HG03520 (cell line): ENCODE data around the gene FAM241B.

ENCODE experiments used
- ATAC-seq: cut with Tn5 transposase; IDR thresholded peaks from one replicate; pipeline ENCODE4 v1.9.1; 2021; ENCODE audit warnings: mild to moderate bottlenecking, moderate library complexity; ENCODE audit not compliant: unreplicated experiment

The FAM241B gene

GRCh38 chr10:69662901-69663300 is 32.9 kb downstream of the FAM241B start:
- ATAC-seq: no peak

DNA sequence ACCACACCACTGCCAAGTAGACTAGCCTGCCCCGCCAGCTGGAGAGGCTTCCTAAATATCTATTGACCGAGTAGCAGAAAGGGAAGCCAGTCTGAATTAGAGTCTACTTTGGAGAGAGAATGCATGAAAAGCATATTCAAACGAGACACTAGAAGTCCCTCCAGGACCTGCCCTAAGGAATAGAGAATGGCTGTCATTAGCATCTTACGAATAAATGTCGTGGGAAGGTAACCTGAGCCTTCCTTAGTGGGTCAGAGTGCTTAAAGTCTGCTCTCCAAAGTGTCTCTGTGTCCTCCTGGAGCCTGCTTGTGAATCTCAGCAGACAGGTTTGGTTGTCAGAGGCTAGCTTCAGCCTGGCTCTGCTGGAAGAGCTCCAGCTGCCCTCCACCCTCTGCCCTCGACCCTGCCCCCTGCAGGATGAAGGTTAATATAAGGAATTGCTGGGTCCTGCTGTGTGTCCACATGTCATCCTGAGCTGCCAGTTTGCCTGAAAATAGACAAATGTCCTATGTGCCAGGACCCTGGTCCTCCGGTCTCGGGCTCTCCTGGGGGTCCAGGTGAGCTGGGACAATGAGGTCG is 33.4 kb downstream of the FAM241B start:
- ATAC-seq: no peak

DNA sequence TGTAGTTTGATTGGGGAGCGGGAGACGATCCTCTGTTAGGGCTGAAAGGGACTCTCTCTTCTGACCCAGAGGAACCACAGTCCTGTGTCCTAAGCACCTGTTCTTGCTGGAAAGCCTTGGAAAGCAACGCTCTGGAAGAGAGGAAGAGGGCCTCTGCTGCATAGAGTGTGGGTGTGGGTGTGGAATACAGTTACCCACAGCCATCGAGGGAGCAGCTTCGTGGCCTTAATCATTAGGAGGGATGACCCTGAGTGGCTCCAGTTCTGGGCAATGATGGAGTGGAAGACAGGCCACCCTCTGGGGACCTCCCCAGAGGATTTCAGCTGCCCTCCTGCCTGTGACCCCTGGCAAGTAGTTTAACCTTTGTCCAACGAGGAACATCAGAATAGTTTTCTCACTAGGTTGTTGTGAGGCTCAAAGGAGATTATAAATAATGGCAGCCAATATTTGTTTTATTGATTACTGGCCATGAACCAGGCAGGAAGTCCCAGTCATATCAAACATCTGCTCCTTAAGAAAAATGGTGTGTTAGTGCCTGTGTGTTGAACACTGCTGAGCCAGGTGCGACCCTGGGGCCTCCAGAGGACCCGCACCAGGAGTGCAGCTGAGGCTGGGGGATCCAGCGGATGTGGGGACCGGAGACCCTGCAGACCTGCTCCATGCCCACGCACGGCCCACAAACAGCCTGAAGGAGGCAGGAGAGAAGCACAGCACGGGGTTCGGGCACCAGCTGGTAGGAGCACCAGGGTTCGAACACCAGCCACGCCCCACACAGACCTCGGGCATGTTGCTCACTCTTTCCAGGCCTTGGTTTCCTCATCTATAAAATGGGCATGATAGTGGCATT is 35.6 kb downstream of the FAM241B start:
- no peak for ATAC-seq

DNA sequence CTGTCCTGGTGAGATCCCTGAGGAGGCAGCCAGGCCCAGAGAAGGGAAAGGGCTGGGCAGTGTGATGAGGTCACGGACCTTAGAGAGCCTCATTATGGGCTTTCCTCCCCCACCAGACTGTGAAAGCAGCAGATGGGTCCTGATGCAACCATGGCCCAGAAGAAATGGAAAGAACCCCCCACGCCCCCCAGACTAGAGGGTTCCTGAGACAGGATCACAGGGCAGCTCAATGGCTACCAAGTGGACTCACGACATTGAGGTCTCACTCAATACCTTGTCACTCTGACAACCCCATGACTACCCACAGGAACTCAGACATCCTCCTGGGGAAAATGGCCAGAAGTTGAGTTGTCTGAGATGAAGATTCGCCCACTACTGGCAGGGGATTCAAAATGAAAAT is 36.7 kb downstream of the FAM241B start:
- ATAC-seq: no peak

DNA sequence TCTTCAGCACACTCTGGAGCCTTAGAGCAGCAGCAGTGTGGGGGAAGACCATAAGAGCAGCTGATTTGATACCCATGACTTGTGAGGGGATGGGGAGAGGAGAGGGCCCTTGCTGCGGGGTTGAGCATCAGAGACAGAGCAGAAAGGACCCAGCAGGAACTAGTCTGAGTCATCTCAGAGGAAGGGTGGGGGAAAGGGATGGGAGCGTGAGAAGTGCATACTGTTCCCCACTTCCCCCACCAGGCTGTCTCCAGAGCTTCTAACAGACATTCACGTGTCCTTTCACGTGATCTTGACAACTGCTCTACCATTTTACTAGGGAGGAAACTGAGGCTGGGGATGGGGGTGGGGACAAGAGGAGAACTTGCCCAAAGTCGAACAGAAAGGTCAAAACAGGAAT is 38.7 kb downstream of the FAM241B start:
- no peak for ATAC-seq

GRCh38 chr10:69669409-69669808 is 39.4 kb downstream of the FAM241B start:
- ATAC-seq: no peak

GRCh38 chr10:69673521-69673920 is 43.5 kb downstream of the FAM241B start:
- no peak for ATAC-seq

DNA sequence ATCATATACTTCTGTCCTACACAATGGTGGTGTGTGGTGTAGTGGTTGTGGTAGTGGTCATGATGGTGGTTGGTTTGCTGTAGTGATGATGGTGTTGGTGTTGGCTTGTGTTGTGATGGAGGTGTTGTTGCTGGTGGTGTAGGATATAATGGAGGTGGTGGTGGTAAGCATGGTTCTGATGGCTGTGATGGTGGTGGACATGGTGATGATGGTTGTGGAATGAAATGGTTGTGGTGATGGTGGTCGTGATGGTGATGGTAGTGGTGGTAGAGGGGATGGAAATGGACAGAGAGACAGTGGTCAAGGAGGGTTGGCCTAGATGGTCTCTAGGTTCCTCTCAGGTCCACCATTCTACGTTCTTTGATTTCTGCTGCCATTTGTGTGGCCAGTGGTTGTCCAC is 44.7 kb downstream of the FAM241B start:
- no peak for ATAC-seq

GRCh38 chr10:69676301-69676700 is 46.3 kb downstream of the FAM241B start:
- ATAC-seq: no peak

DNA sequence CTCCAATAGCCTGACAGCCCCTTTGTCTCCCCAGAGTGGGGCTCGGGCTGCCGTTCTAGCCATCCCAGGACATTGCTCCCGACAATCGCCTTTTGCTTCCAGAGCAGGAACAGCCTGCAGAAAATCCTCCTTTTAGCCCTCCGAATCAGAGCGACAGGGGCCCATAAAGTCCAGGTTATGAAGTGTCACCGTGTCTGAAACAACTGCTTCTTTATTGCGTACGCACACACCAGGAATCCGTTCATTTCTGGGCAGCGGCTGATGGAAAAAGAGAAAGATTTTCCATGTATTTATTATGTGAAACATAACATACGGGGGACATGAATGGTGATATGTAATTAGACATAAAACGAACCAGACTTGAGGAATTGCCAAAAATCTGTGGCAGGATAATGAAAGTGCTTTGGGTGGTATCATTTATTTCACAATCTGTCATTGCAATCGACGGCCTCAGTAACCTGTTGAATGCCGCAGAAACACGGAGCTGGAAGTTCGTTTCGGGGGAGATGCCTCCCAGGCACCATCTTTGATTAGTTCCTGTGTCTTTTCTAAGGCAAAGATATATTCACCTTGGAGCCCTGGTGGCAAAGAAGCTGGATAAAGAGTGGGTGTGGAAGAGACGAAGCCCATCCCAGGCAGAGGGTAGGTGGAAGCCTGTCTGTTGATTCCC is 48.1 kb downstream of the FAM241B start:
- no peak for ATAC-seq

DNA sequence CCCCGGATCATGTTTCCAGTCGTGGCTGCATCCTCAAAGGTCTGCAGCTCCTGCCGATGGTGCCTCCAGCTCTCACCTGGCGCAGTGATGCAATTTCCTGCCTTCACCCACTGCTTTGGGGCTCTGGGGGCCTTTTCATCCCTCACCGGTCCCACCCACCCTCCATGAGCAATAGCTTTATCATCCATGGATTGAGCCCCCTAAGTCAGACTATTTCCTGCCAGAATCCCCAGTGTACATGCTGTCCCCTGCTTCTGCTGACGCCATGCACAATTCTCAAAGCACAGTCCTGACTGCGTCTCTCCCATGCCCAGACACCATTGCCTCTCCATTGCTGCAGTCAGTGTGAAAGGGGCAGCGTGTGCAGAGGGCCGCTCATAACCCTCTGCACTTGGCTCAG is 49.7 kb downstream of the FAM241B start:
- ATAC-seq: no peak

GRCh38 chr10:69680610-69681009 is 50.6 kb downstream of the FAM241B start:
- no peak for ATAC-seq

GRCh38 chr10:69681436-69681835 is 51.4 kb downstream of the FAM241B start:
- ATAC-seq: no peak

- no peak for ATAC-seq
Measured at GRCh38 chr10:69682955-69683474, 53.0 kb downstream of the FAM241B start.
